GM23338 (cell line): ENCODE measurements around the gene AP1S1.
"Not testable (repeated sequence)": the region's sequence is repeated elsewhere in the genome, so short reads cannot be mapped to it uniquely, and the experiment has no call there.

Experiments used
- CTCF ChIP-seq, 2 experiments: fragments of 200-600 bp in 1 of 2; sonication (generic) in 1 of 2; conservative IDR thresholded peaks; 2 replicates each; pipeline versions ENCODE4 v1.5.1 to v1.6.1; 2016 to 2017; ENCODE audit warnings: antibody characterized with exemption in 2 of 2, low read depth in 2 of 2, mild to moderate bottlenecking in 2 of 2, moderate library complexity in 1 of 2
- JUNB ChIP-seq: IDR thresholded peaks from one replicate; pipeline ENCODE4 v1.6.1; 2016; ENCODE audit warnings: antibody characterized with exemption; ENCODE audit not compliant: unreplicated experiment
- POLR2AphosphoS5 ChIP-seq: IDR thresholded peaks from 2 replicates; pipeline ENCODE4 v1.6.1; 2016; ENCODE audit warnings: antibody characterized with exemption, low read depth
- REST ChIP-seq: IDR thresholded peaks from one replicate; pipeline ENCODE4 v1.6.1; 2018; ENCODE audit warnings: antibody characterized with exemption; ENCODE audit not compliant: unreplicated experiment

- not testable (repeated sequence) for TF ChIP-seq CTCF (conservative IDR thresholded peaks at IDR 0.05; ENCODE audit: low read depth in 2 of 2); JUNB; REST; POLR2AphosphoS5
Observed at GRCh38 chr7:101121631-101121990, 32.7 kb upstream of the AP1S1 start.
